H7 (cell line): ENCODE results near the gene SART3. TPM values are rescaled to one million over a fixed set of nuclear protein-coding genes. Genes with fewer than 3 reads are reported as not detected.

Experiments used
- DNase-seq: peaks from one replicate; pipeline ENCODE4 v3.0.0; 2012
- H3K27me3 ChIP-seq: 2 replicates; pipeline ENCODE4 v1.6.0; 2011; ENCODE audit warnings: mild to moderate bottlenecking, low read length; ENCODE audit not compliant: control insufficient read depth, insufficient read depth
- H3K36me3 ChIP-seq: replicated peaks from 2 replicates; pipeline ENCODE4 v1.5.1; 2011; ENCODE audit warnings: low read length; ENCODE audit not compliant: control insufficient read depth, insufficient read depth
- H3K4me3 ChIP-seq: 2 replicates; pipeline ENCODE4 v1.5.1; 2011; ENCODE audit warnings: low read depth, mild to moderate bottlenecking, control low read depth, low read length, moderate library complexity; ENCODE audit not compliant: insufficient read depth
- total RNA-seq: library from RNA; depleted of rRNA; stranded (reverse); fragments of >200 nt; shearing (Covaris generic); gene quantifications from 2 replicates; pipeline ENCODE4 v1.2.3, GENCODE V29; 2014; rRNA removed

SART3 gene, protein sequence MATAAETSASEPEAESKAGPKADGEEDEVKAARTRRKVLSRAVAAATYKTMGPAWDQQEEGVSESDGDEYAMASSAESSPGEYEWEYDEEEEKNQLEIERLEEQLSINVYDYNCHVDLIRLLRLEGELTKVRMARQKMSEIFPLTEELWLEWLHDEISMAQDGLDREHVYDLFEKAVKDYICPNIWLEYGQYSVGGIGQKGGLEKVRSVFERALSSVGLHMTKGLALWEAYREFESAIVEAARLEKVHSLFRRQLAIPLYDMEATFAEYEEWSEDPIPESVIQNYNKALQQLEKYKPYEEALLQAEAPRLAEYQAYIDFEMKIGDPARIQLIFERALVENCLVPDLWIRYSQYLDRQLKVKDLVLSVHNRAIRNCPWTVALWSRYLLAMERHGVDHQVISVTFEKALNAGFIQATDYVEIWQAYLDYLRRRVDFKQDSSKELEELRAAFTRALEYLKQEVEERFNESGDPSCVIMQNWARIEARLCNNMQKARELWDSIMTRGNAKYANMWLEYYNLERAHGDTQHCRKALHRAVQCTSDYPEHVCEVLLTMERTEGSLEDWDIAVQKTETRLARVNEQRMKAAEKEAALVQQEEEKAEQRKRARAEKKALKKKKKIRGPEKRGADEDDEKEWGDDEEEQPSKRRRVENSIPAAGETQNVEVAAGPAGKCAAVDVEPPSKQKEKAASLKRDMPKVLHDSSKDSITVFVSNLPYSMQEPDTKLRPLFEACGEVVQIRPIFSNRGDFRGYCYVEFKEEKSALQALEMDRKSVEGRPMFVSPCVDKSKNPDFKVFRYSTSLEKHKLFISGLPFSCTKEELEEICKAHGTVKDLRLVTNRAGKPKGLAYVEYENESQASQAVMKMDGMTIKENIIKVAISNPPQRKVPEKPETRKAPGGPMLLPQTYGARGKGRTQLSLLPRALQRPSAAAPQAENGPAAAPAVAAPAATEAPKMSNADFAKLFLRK
- 89.7 and 124 TPM in 2 replicates for total RNA-seq

DNA sequence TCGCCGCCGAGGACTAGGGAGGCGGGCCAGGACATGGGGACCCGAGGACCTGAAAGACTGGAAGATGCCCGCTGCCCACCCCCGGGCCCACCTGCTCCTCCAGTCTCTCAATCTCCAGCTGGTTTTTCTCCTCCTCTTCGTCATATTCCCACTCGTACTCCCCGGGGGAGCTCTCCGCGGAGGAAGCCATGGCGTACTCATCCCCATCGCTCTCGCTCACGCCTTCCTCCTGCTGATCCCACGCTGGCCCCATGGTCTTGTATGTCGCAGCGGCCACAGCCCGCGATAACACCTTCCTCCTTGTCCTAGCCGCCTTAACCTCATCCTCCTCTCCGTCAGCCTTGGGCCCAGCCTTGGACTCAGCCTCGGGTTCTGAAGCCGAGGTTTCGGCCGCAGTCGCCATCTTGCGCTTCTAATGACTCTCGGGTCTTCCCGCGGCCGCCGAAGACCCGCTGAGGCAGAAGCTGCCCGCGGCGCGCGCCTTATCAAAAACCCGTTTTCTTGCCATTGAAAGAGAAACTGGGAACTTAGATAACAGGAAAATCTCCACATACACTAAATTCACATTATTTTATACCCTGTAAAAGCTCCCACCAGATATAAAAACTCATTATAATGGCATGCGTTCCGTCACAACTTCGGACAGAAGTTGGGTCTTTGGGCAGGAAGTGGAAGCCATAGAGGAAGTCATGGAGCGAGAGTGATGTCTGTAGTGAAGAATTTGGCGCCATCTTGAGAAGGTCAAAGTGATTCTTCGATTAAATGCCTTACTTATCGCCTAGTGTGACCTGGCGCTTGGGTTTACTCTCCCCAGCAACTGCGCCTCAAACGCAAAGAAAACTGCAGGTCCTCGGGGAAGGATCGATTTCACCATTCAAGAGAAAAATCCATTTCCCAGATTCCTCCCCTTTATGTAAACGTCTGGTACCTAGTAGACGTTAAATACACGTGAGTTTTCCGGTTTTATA, at the start of gene SART3:
SART3 (minus strand) TSS at position 422 of the 968 bp plus-strand sequence; CDS start at position 403, 19 bp downstream.
- peak within 1 kb of the TSS; percentile 75 for H3K4me3 ChIP-seq
- H3K27me3 ChIP-seq: no peaks in the 10 kb centered on the region
- peaks cover 24% of the 10 kb centered on the region for H3K36me3 ChIP-seq
- peak; percentile 86 for DNase-seq

DNA sequence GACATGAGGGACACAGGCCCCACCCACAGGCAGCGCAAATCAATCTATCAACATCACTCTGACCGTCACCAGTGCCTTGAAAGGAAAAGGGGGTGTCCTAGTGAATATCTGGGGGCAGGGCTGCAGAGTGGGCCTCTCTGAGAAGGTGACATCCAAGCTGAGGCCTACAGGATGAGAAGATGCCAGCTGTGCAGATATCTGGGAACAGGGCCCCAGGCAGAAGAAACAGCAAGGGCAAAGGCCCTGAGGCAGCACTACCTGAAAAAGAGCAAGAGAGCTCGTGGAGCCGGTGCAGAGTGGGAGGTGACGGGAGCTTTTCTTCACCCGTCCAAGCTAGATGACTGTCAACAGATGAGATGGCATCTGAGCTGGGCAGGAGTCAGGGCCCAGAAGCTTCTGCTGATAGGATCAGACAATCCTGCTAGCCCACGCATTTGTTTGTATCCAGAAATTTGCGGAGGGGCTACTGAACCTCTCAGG, 49.4 kb upstream of the SART3 start:
- Histone ChIP-seq H3K4me3 (no peak overlapping the region), H3K36me3 (no peaks in the 10 kb centered on the region), H3K27me3 (no peaks in the 10 kb centered on the region)
- no peak for DNase-seq

DNA sequence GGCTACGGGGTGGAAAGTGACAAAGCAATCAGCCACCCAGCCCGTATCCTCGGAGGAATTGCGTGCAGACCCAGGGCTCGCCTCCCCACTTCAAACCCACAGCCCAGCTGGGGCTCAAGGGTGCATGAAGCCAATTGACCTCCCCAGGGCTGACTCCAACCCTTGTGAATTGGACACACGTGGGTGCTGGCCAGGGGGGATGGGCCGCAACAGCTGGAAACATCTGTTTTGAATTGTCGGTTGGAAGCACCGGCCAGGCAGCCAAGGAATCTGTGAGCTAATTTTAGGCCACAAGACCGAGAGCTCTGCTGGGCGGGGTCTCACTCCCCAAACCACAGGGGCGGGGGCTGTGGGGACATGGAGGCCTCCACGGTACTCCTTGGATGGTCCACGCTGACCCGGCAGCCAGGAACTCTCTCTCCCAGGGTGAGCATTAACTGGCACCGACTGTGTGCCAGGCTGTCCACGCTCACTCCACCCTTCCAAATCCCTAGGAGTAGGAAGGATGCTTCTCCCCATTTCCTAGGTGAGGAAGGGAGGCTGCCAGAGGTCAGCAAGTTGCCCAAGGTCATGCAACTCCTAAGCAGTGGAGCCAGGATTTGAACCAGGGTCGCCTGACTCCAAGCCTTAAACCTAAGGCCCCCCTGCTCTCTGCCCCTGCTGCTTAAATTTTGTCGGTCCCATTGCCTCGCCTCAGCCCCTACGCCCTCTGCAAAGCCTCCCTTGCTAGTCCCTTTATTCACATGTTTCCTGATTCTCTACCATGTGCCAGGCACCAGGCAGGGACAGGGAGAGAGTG, 48.8 kb upstream of the SART3 start:
- H3K27me3 ChIP-seq: no peaks in the 10 kb centered on the region
- H3K36me3 ChIP-seq: no peaks in the 10 kb centered on the region
- no peak overlapping the region for H3K4me3 ChIP-seq
- no peak for DNase-seq

DNA sequence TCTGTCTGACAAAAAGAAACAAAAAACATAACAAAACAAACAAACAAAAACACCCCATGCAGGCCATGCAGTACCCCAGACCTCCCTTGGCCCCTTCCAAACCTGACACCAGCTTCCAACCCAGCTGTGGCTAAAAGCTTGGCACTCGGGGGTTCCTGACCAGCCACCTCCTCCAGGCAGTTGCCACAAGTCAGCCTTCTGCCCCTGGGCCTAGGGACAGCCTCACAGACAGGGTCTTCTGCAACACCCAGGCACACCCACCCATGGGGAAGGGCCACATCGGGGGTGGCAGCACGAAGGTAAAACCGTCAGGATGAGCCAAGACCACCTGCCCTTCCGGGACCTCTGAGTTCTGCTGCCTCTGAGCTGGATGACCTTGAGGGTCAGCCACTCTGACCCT, 47.6 kb upstream of the SART3 start:
- DNase-seq: no peak
- Histone ChIP-seq H3K27me3 (no peaks in the 10 kb centered on the region; the same call in 1 of the 2 replicates), H3K4me3 (no peak overlapping the region), H3K36me3 (no peaks in the 10 kb centered on the region)

DNA sequence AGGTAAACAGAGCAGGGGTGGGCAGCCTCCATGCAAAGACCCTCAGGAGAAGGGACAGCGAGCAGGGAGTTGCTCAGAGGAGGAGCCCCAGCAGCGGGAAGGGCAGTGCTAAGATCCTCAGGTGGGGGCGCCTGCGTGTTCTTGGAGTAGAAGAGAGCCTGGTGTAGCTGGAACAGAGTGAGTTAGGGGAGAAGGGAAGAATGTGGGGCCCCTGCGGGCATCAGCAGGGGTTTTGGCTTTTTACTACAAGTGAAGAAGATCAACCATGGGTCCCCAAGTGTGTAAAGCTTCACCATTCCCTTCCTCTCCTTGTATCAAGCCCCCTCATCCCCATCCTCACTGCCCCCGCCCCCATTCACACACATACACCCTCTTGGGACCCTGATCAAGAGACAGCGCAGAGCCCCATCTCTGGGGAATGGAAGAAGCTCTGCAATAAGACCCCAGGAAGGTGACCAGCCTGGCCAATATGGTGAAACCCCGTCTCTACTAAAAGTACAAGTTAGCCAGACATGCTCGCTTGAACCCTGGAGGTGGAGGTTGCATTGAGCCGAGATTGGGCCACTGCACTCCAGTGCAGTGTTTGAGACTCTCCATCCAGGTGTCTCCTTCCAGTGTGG, 47.1 kb upstream of the SART3 start:
- no peaks in the 10 kb centered on the region for H3K36me3 ChIP-seq
- H3K4me3 ChIP-seq: no peak overlapping the region
- no peaks in the 10 kb centered on the region; the same call in 1 of the 2 replicates for H3K27me3 ChIP-seq
- DNase-seq: no peak

DNA sequence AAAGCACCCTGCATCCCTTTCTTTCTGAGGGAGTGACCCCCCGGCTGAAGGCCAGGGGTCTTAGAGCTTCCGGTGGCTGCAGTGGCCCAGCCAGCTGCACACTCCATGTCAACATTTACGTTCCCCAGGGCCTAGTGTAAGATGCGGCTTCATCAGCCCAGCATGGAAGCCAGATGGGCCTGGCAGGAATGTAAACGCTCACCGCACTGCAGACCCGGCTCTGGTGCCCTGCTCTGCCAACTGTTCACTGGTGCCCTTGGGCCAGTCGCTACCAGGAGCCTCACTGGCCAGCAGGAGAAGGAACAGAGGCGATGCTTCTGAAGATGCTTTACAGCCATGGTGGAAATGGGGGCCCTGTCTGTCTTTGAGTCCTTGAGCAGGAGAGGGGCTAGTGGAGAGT, 45.5 kb upstream of the SART3 start:
- Histone ChIP-seq H3K4me3 (no peak overlapping the region), H3K36me3 (no peaks in the 10 kb centered on the region), H3K27me3 (no peaks in the 10 kb centered on the region; the same call in 1 of the 2 replicates)
- no peak for DNase-seq

DNA sequence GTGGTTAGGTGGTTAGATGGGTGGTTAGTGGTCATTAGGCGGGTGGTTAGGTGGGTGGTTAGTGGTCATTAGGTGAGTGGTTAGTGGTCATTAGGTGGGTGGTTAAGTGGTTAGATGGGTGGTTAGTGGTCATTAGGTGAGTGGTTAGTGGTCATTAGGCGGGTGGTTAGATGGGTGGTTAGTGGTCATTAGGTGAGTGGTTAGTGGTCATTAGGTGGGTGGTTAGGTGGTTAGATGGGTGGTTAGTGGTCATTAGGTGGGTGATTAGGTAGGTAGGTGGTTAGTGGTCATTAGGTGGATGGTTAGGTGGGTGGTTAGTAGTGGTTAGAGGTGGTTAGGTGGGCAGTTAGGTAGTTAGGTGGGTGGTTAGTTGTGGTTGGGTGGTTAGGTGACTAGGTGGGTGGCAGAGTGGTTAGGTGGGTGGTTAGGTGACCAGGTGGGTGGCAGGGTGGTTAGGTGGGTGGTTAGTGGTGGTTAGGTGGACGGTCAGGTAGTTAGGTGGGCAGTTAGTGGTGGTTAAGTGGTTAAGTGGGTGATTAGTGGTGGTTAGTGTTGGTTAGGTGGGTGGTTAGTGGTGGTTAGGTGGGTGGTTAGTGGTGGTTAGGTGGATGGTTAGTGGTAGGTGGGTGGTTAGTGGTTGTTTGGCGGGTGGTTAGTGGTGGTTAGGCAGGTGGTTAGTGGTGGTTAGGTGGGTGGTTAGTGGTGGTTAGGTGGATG, 44.9 kb upstream of the SART3 start:
- Histone ChIP-seq H3K27me3 (no peaks in the 10 kb centered on the region; the same call in 1 of the 2 replicates), H3K4me3 (no peak overlapping the region), H3K36me3 (no peaks in the 10 kb centered on the region)
- no peak for DNase-seq

DNA sequence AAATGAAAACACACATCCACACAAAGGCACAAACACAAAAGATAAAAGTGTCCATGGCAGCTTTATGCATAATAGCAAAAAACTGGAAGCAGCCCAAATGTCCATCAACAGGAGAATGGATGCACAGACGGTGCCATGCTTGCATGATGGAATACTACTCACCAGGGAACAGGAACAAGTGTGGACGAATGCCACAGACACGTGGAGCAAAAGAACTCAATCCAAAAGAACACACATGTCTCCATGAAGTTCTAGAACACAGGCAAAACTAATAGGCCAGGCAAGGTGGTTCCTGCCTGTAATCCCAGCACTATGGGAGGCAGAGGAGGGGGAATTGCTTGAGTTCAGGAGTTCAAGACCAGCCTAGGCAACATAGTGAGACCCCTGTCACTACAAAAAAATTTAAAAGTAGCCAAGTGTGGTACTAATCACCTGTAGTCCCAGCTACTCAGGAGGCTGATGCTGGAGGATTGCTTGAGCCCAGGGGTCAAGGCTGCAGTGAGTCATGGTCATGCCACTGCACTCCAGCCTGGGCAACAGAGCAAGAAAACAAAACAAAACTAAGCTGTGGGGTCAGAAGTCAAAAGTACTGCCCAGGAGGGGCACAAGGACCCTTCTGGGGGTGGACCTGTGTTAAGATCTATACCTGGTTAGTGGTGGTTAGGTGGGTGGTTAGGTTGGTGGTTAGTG, 44.2 kb upstream of the SART3 start:
- no peak for DNase-seq
- Histone ChIP-seq H3K27me3 (no peaks in the 10 kb centered on the region; the same call in 1 of the 2 replicates), H3K4me3 (no peak overlapping the region), H3K36me3 (no peaks in the 10 kb centered on the region)

DNA sequence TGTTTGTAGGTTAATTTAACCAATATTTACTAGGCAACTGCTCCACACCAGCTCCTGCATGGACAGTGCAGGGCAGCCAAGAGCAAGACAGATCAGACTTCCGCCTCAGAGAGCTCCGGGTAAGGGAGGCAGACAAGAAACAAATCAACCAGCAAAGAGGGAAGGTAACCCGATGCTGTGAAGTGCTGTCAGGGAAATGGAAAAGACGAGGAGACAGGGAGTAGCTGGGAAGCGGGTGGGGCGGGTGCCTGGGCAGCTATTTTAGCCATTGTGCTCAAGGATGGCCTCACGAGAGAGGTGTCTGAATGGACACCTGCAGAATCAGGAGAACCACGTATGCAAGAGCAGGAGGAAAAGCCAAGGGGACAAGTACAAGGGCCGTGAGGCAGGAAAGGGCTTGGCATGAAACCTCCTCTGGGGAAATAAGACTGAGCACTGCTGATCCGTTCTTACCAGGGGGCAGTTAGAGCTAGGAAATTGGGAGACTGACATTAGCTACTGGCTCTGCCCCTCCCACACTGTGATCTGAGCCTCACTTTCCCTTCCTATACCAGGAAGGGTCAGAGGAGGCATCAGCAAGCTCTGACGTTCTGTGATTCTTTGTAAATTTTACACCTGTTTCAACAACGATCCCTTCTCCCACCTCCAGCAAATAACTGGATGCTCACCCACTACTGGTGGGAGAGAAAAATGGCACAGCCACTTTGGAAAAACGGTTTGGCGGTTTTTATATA, 43.4 kb upstream of the SART3 start:
- DNase-seq: no peak
- no peak overlapping the region for H3K4me3 ChIP-seq
- no peaks in the 10 kb centered on the region for H3K36me3 ChIP-seq
- no peaks in the 10 kb centered on the region; the same call in 1 of the 2 replicates for H3K27me3 ChIP-seq

DNA sequence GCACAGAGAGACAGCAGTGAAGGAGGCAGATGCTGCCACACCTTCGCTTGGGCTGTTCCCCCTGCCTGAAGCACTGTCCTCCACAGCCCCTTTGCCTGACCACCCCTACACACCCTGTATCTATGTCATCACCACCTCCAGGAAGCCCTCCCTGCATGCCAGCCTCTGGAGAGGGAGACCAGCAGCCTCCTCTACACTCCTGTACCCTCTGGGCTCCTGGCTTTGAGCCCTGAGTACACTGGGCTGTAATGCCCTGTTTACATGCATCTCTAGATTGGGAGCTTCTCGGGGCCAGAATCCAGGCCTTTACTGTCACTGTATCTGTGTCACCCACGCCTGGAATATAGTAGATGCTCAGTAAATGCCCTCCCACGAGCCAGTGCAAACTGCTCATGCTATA, 42.8 kb upstream of the SART3 start:
- Histone ChIP-seq H3K36me3 (no peaks in the 10 kb centered on the region), H3K27me3 (no peaks in the 10 kb centered on the region; the same call in 1 of the 2 replicates), H3K4me3 (no peak overlapping the region)
- no peak for DNase-seq

DNA sequence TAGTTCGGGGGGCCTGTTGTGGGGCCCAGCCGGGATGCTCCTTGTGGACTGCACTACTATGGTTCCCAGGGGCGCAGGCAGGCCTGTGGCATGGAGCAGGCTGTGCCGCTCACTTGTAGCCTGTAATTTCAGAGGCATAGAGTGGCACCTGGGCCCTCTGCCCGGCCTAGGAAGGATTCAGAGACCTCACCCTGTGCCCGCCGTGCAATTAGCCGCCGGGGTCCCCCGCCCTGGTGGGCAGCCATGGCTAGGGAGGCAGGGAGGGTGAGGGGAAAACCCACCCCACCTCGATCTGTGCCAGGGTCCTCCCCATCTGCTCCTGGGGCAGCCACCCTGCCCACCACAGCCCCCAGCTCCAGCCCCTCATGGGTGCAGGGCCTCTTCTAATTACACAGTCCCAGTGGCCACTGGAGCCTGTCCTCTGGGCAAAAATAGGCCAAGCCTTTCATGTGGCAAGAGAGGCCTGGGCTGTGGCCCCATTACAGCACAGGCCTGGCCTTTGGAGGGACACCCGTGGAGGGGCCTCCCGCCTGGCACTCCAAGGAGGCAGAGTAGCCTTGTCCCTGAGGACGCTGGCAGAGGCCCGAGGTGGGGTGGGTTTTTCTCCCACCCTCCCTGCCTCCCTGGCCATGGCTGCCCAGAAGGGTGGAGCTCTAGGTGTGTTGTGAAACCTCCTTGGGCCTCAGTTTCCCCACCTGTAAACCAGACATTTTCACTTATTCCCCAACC, 42.2 kb upstream of the SART3 start:
- no peak overlapping the region for H3K4me3 ChIP-seq
- H3K36me3 ChIP-seq: no peaks in the 10 kb centered on the region
- H3K27me3 ChIP-seq: no peaks in the 10 kb centered on the region; the same call in 1 of the 2 replicates
- DNase-seq: no peak
